HG03103 (cell line): ENCODE measurements around the gene ZNF614.
"Not testable (repeated sequence)": the region's sequence is repeated elsewhere in the genome, so short reads cannot be mapped to it uniquely, and the experiment has no call there.

Experiments
- ATAC-seq: cut with Tn5 transposase; IDR thresholded peaks from one replicate; pipeline ENCODE4 v1.9.1; 2021; ENCODE audit warnings: low read depth; ENCODE audit not compliant: unreplicated experiment

The ZNF614 gene

DNA sequence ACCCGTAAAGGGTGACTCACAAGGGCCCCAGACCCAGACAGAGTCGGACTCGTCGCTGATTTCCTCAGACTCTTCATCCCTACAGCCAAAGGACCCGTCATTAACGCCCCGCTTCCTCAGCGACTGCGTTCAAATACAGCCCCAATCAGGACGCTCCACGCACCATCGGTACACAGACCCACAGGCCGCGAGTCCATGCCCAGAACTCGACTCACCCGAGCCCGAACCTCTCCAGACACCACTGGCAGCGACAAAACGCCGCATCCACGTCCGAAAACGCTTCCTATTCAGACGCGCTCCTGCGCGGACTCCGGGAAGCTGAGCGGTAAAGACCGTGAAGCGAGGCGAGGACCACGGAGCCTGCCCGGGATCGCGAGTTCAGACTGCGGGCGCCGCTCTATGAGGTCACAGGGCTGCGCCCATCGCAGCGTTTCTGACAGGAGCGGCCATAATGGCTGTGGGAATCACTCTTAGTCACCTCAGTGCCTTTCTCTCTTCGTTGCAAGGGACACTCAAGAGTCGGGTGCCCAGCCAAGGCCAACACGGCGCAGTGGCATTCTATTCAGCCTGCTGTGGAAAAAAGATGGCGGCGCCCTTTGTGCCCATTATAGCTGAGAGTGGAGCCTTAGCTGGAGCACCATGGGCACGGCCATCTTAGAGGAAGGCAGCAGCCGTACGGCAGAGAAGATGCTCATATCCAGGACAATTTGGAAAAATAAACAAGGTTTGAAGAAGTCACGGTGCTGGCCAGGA is at the start of gene ZNF614:
Gene ZNF614, minus strand, starts transcription at position 353 of the 753 bp plus-strand sequence. CDS start 2,634 bp downstream, outside the sequence.
- ATAC-seq: peak; percentile 62

DNA sequence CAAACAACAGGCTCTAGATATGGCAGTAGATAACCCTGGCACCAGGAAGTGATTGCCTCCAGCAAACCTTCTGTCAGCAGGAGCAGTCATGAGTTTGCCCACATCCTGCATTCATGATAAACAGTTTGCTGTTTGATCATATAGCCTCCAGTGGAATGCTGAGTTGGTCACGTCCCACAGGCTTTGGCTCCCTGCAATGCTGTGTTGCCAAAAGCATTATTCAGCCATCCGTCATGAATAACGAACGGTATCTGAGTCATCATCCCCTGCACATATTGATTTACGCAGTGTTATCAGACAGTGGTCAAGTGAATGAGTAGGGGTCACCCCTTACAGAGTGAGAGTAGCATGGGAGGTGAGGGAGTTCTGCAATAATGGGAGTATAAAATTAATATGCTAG is 42.3 kb upstream of the ZNF614 start:
- ATAC-seq: no peak

GRCh38 chr19:52069653-52070052 is 41.5 kb upstream of the ZNF614 start:
- ATAC-seq: no peak

- no peak for ATAC-seq
These were observed 38.2 kb upstream of the ZNF614 start for GRCh38 chr19:52066258-52066863.

GRCh38 chr19:52065399-52065798 is 37.2 kb upstream of the ZNF614 start:
- no peak for ATAC-seq

DNA sequence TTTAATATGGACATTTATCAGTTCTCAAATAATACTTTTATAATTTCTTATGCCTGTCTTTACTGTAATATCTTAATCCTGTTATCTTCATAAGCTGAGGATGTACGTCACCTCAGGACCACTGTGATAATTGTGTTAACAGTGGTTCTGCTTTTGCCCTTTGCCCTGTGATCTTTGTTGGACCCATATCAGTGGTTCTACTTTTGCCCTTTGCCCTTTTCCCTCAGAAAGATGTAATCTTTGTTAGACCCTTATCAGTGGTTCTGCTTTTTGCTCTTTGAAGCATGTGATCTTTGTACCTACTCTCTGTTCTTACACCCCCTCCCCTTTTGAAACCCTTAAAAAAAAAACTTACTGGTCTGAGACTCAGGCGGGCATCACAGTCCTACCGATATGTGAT is 28.3 kb upstream of the ZNF614 start:
- not testable (repeated sequence) for ATAC-seq

DNA sequence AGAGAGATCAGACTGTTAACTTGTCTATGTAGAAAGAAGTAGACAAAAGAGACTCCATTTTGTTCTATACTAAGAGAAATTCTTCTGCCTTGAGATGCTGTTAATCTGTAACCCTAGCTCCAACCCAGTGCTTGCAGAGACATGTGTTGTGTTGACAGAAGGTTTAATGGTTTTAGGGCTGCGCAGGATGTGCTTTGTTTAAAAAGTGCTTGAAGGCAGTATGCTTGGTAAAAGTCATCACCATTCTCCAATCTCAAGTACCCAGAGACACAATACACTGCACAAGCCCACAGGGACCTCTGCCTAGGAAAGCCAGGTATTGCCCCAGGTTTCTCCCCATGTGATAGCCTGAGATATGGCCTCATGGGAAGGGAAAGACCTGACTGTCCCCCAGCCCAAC is 23.6 kb upstream of the ZNF614 start:
- not testable (repeated sequence) for ATAC-seq

DNA sequence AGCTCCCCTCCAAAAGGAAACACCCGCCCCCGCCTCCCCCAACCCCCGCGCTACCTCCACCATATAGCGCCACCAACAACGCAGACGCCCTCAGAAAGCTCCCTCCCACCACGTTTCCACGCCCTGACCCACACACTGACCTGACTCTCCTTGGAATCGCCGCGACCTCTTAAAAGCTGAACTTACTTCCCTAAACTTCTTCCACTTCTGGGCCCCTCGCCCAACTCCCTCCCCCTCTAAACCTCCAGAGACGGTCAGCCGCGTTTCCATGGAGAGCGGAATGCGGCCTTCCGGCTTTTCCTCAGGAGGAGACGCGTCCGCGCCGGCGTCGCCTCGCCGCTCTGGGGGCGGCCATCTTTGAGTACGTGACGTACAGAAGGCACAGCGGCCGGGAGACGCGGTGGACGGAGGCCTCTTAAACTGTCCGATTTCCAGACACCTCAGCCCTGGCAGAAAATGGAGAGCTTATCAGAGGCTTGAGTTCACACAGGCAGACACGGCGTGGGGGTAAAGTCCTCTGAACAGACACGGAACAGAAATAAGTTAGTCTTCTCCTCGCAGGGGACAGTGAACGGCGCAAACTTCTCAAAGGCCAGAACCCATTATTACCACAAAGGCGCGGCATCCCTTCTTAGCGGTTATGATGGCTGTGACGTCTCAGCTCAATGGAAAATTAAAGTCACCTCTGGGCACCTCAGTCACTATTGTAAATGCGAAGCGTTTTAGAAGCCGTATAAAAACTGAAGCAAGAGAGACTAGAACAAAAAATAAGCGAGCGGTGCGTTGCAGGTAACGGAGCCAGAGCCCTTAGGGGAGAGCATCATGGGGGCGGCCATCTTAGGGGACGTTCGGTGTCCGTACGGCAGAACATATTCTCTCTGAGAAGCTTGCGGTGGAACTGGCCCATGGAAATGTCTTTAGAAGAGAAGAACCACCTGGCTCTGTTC is 20.6 kb upstream of the ZNF614 start, which contains the start of gene ZNF432:
Gene ZNF432, minus strand, starts transcription at position 284 of the 947 bp plus-strand sequence. CDS start 1,970 bp downstream, outside the sequence.
- peak; percentile 88 for ATAC-seq

DNA sequence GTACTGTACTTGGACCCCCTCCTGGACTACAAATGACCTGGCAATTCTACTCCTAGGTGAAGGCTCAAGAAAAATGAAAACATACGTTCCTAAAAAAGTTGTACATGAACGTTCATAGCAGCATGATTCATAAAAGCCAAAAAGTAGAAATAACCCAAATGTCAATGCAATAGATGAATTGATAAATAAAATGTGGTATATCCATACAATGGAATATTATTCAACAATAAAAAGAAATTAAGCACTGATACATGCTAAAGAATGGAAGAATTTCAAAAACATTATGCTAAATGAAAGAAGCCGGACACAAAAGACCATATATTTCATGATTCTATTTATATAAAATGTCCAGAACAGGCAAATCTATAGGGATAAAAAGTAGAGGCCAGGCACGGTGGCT is 11.0 kb upstream of the ZNF614 start:
- no peak for ATAC-seq

GRCh38 chr19:52034051-52034728 is 6.0 kb upstream of the ZNF614 start:
- no peak for ATAC-seq

- no peak for ATAC-seq
These were observed 573 bp upstream of the ZNF614 start for GRCh38 chr19:52028780-52029123.

DNA sequence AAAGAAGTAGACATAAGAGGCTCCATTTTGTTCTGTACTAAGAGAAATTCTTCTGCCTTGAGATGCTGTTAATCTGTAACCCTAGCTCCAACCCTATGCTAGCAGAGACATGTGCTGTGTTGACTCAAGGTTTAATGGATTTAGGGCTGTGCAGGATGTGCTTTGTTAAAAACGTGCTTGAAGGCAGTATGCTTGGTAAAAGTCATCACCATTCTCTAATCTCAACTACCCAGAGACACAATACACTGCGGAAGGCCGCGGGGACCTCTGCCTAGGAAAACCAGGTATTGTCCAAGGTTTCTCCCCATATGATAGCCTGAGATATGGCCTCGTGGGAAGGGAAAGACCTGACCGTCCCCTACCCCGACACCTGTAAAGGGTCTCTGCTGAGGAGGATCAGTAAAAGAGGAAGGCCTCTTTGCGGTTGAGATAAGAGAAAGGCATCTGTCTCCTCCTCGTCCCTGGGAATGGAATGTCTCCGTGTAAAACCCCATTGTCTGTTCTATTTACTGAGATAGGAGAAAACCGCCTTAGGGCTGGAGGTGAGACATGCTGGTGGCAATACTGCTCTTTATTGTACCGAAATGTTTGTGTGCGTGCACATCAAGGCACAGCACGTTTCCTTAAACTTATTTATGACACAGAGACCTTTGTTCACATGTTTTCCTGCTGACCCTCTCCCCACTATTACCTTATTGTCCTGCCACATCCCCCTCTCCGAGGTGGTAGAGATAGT is 1.8 kb downstream of the ZNF614 start:
- ATAC-seq: not testable (repeated sequence)

- not testable (repeated sequence) for ATAC-seq
These were observed 3.7 kb downstream of the ZNF614 start for GRCh38 chr19:52024478-52024877.

DNA sequence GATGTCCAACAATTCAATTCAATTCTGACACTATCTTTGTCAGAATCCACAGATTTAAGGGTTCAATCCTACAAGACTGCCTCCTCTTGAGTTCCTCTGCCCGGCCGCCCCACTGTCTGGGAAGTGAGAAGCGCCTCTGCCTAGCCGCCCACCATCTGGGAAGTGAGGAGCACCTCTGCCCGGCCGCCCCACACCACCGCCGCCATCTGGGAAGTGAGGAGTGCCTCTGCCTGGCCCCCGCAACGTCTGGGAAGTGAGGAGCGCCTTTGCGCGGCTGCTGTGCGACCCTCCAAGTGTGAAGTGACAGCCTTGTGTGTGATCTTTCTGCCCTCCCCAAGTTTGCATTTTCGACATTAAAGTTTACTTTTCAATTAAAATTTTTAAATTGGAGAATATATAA is 6.0 kb downstream of the ZNF614 start:
- ATAC-seq: no peak

DNA sequence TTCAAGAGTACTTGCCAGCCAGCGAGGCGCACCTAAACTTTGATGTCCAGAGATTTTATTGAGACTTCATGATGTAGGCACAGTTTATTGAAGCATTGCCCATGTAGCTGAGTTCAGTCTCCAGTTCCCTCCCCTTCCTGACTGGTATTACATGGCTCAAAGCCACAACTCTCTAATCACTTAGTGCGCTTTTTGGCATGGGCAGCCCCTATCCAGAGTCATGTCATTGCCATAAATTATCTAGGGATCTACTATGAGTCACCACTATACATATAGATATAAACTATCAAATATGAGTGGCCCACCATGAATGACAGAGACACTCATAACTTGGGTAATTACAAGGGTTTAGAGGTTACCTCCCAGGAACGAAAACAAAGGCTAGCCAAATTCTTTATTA is 7.7 kb downstream of the ZNF614 start:
- no peak for ATAC-seq

GRCh38 chr19:52010674-52011073 is 17.5 kb downstream of the ZNF614 start:
- no peak for ATAC-seq

DNA sequence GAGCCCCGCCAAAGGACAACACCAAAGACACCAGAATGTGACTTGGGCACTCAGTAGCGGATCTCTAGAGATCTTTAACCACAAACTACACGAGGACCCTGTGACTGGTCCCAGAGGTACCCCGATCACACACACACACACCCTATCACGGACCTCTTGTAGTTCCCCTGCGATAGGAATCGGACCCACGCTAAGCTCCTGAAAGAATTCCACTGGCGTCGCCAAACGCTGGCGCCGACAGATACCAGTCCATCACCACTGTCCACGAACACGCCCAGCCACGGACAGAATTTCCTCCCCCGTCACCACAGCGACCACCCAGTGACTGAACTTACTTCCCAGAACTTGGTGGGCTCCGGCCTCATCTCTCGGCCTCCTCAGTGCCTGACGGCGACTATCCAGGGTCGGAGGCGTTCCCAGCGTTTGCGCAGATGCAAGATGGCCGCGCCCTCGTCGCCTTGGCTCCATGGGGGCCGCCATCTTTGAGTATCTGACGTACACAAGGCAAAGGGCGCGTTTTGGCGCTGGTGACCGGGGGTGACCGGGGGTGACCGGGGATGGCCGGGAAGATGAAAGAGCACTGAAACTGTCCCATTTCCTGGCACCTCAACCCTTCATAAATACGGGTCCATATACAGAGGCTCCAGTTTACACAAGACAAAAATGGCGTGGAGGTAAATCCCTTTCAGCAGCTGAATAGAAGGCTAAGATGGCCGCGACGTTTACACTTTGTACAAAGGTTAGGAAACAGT is 20.2 kb downstream of the ZNF614 start, which contains the start of gene ZNF615:
Gene ZNF615, minus strand, starts transcription at position 406 of the 752 bp plus-strand sequence. CDS start 4,500 bp downstream, outside the sequence.
- ATAC-seq: peak; percentile 81

- ATAC-seq: no peak
These were observed 20.8 kb downstream of the ZNF614 start for GRCh38 chr19:52007451-52007805.

DNA sequence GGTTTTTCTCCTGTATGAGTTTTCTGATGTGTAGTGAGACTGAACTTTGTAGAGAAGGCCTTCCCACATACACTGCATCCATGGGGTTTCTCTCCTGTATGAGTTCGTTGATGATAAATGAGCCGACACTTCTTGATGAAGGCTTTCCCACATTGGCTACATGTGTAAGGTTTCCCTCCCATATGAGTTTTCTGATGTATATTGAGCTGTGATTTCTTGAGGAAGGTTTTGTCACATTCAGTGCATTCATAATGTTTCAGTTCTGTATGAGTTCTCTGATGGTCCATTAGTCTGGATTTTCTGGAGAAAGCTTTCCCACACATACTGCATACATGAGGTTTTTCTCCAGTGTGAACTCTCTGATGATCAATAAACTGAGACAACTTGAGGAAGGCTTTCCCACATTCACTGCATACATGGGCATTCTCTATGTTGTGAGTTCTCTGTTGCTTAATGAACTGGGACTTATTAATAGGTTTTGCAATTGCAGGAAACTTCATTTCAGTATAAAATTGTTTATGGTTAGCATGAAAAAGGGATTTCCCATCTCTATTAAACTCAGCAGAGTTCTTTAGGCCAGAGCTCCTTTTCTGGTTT is 34.0 kb downstream of the ZNF614 start:
- ATAC-seq: no peak
